DND-41 (cell line): ENCODE results near the gene MLX.
A peak's percentile ranks its signal among the peaks of the same experiment; 100 is the strongest.

Source experiments
- ATAC-seq: fragments of 200-7000 bp; cut with Tn5 transposase; 3 replicates; pipeline ENCODE4 v1.9.1; 2021; ENCODE audit warnings: low read depth; ENCODE audit not compliant: insufficient read depth
- DNase-seq: peaks from one replicate; pipeline ENCODE4 v3.0.0-alpha.2; 2020
- H2AFZ ChIP-seq: 2 replicates; pipeline ENCODE4 v1.6.0; 2012; ENCODE audit warnings: low read depth, low read length
- H3K27ac ChIP-seq: 2 replicates; pipeline ENCODE4 v1.5.1; 2012; ENCODE audit warnings: low read length, inconsistent platforms
- H3K27me3 ChIP-seq: fragments of 200-600 bp; sonication (generic); 2 replicates; pipeline ENCODE4 v1.6.0; 2012; ENCODE audit warnings: low read length, mild to moderate bottlenecking, inconsistent platforms; ENCODE audit not compliant: insufficient read depth, poor library complexity
- H3K36me3 ChIP-seq: 2 replicates; pipeline ENCODE4 v1.5.1; 2012; ENCODE audit warnings: low read length, inconsistent platforms; ENCODE audit not compliant: insufficient read depth
- H3K4me1 ChIP-seq: 2 replicates; pipeline ENCODE4 v1.5.1; 2012; ENCODE audit warnings: mild to moderate bottlenecking, low read length; ENCODE audit not compliant: insufficient read depth
- H3K4me2 ChIP-seq: 2 replicates; pipeline ENCODE4 v1.6.0; 2012; ENCODE audit warnings: mild to moderate bottlenecking, moderate library complexity, low read length, inconsistent platforms; ENCODE audit not compliant: insufficient read depth
- H3K4me3 ChIP-seq, 2 experiments: fragments of 200-600 bp in 1 of 2; shearing (Covaris generic) in 1 of 2; 2 replicates each; pipeline ENCODE4 v1.5.1; 2012 to 2016; ENCODE audit warnings: inconsistent platforms in 2 of 2, low read length in 2 of 2, mild to moderate bottlenecking in 2 of 2, low read depth in 1 of 2, moderate library complexity in 1 of 2
- H3K79me2 ChIP-seq: 2 replicates; pipeline ENCODE4 v1.6.0; 2012; ENCODE audit warnings: low read length, inconsistent platforms; ENCODE audit not compliant: insufficient read depth
- H3K9ac ChIP-seq: 2 replicates; pipeline ENCODE4 v1.6.0; 2012; ENCODE audit warnings: low read depth, mild to moderate bottlenecking, inconsistent platforms, low read length, moderate library complexity
- H3K9me3 ChIP-seq: 2 replicates; pipeline ENCODE4 v1.5.1; 2012; ENCODE audit warnings: low read length, moderate library complexity, mild to moderate bottlenecking, inconsistent platforms; ENCODE audit not compliant: insufficient read depth, severe bottlenecking
- H4K20me1 ChIP-seq: 2 replicates; pipeline ENCODE4 v1.6.0; 2012; ENCODE audit warnings: low read length; ENCODE audit not compliant: insufficient read depth
- EZH2 ChIP-seq: IDR thresholded peaks from 3 replicates; pipeline ENCODE4 v1.6.1; 2012; ENCODE audit warnings: borderline replicate concordance, low read depth, mild to moderate bottlenecking, moderate library complexity, low read length, inconsistent platforms; ENCODE audit not compliant: severe bottlenecking
- TF ChIP-seq, protein P1 (sequence below): IDR thresholded peaks from 2 replicates; pipeline ENCODE4 v1.5.1; 2012; ENCODE audit warnings: borderline replicate concordance, low read length, moderate library complexity, mild to moderate bottlenecking; ENCODE audit not compliant: poor library complexity, severe bottlenecking; ENCODE audit errors: extremely low read depth

MLX gene

DNA sequence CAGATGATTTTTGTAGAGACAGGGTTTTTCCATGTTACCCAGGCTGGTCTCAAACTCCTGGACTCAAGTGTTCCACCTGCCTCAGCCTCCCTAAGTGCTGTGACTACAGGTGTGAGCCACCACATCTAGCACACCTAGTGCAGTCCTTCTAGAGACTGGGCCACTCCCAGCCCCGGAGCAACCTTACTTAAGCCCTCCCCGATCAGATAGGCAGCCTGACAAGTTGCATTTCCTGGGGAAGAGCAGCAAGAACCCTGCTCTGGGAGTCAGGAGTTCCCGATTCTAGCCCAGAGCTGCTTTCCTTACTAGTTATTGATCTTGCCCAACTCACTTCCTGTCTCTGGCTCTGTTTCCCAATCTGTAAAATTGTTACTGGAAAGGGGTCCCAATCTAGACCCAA, 37.8 kb upstream of the MLX start:
- TF ChIP-seq, protein P1, sequence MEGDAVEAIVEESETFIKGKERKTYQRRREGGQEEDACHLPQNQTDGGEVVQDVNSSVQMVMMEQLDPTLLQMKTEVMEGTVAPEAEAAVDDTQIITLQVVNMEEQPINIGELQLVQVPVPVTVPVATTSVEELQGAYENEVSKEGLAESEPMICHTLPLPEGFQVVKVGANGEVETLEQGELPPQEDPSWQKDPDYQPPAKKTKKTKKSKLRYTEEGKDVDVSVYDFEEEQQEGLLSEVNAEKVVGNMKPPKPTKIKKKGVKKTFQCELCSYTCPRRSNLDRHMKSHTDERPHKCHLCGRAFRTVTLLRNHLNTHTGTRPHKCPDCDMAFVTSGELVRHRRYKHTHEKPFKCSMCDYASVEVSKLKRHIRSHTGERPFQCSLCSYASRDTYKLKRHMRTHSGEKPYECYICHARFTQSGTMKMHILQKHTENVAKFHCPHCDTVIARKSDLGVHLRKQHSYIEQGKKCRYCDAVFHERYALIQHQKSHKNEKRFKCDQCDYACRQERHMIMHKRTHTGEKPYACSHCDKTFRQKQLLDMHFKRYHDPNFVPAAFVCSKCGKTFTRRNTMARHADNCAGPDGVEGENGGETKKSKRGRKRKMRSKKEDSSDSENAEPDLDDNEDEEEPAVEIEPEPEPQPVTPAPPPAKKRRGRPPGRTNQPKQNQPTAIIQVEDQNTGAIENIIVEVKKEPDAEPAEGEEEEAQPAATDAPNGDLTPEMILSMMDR: no peak
- TF ChIP-seq EZH2: no peak
- ATAC-seq (no peak), DNase-seq (no peak)
- Histone ChIP-seq H3K9me3 (no peaks in the 10 kb centered on the region), H3K27me3 (no peaks in the 10 kb centered on the region), H3K79me2 (no peaks in the 10 kb centered on the region), H3K4me2 (no peak overlapping the region), H3K4me3 (no peak overlapping the region), H3K27ac (peak overlapping the region; percentile 24), H2AFZ (no peak overlapping the region), H4K20me1 (no peaks in the 10 kb centered on the region), H3K9ac (no peak overlapping the region), H3K4me1 (peaks cover 48% of the 10 kb centered on the region), H3K36me3 (no peaks in the 10 kb centered on the region)

DNA sequence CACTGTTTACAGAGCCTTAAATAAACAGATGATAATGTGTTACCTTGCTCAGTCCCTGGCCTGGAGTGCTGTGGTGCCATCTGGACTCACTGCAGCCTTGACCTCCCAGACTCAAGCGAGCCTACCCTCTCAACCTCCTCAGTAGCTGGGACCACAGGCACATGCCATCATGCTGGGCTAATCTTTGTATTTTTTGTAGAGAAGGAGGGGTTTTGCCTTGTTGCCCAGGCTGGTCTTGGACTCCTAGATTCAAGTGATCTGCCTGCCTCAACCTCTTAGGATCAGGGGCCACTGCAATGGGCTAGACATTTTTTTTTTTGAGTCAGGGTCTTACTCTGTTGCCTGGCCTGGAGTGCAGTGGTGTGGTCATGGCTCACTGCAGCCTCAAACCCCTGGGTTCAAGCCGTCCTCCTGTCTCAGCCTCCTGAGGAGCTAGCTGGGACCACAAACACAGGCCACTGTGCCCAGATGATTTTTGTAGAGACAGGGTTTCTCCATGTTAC, 35.9 kb upstream of the MLX start:
- Histone ChIP-seq H3K4me3 (peak overlapping the region in 1 of 2 experiments; percentile 41; a peak in 1 of 4 replicates), H3K9me3 (no peaks in the 10 kb centered on the region), H3K9ac (peak overlapping the region; percentile 62), H3K27ac (peak overlapping the region; percentile 93), H4K20me1 (no peaks in the 10 kb centered on the region), H3K4me1 (peaks cover 59% of the 10 kb centered on the region), H3K36me3 (no peaks in the 10 kb centered on the region), H3K27me3 (no peaks in the 10 kb centered on the region), H3K4me2 (peak overlapping the region; percentile 69), H3K79me2 (no peaks in the 10 kb centered on the region), H2AFZ (peak overlapping the region; percentile 74)
- DNase-seq (no peak), ATAC-seq (no peak)
- TF ChIP-seq EZH2: no peak
- TF ChIP-seq, protein P1: no peak

DNA sequence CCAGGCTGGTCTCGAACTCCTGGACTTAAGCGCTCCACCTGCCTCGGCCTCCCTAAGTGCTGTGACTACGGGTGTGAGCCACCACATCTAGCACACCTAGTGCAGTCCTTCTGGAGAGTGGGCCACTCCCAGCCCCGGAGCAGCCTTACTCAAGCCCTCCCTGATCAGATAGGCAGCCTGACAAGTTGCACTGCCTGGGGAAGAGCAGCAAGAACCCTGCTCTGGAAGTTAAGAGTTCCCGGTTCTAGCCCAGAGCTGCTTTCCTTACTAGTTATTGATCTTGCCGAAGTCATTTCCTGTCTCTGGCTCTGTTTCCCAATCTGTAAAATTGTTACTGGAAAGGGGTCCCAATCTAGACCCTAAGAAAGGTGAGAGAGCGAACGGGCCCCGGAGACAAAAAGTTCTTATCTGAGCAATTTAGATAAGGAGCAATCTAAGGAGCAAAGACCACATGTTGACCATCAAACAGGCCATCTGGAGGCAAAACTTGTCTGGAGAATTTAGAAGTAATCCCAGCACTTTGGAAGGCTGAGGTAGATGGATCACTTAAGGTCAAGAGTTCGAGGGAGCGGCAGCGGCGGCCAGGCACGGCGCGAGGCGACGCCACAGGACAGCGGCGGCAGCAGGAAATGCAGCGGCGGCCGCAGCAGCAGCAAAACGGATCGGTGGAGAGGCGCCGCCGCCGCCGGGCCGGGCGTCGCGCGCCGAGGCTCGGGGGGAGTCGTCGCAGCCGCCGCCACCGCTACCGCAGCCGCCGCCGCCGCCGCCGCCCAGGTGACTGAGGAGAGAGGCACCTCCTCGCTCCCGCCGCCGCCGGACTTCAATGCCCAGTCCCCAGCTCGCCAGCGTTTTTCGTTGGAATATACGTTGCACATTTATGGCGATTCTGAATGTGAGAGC, 35.2 kb upstream of the MLX start:
- no peak for TF ChIP-seq EZH2
- TF ChIP-seq, protein P1: peak; percentile 45
- ATAC-seq (peak; percentile 20; the same call in 1 of the 3 replicates), DNase-seq (peak; percentile 60)
- Histone ChIP-seq H3K79me2 (peaks cover 3% of the 10 kb centered on the region), H3K4me2 (peak overlapping the region; percentile 69), H3K36me3 (no peaks in the 10 kb centered on the region), H3K27me3 (no peaks in the 10 kb centered on the region), H3K4me3 (peak overlapping the region; percentile 19 to 63; a peak in 3 of 4 replicates), H2AFZ (peak overlapping the region; percentile 74), H3K4me1 (peaks cover 61% of the 10 kb centered on the region), H3K9me3 (no peaks in the 10 kb centered on the region), H4K20me1 (no peaks in the 10 kb centered on the region), H3K9ac (peak overlapping the region; percentile 62), H3K27ac (peak overlapping the region; percentile 93)
